Glutamatergic neuron (in vitro differentiated cells): ENCODE results near the gene SLC6A17. TPM values are rescaled to one million over a fixed set of nuclear protein-coding genes. Genes with fewer than 3 reads are reported as not detected.

Experiments
- DNase-seq: peaks from one replicate; pipeline ENCODE4 v3.0.0; 2022
- H3K27ac Mint-ChIP-seq: one replicate; pipeline ENCODE4 v1.8.0; 2020; ENCODE audit warnings: mild to moderate bottlenecking, mixed read lengths, inconsistent platforms; ENCODE audit not compliant: unreplicated experiment
- H3K27me3 Mint-ChIP-seq: one replicate; pipeline ENCODE4 v1.8.0; 2020; ENCODE audit warnings: mild to moderate bottlenecking, moderate library complexity, mixed read lengths, inconsistent platforms; ENCODE audit not compliant: unreplicated experiment
- H3K36me3 Mint-ChIP-seq: one replicate; pipeline ENCODE4 v1.8.0; 2020; ENCODE audit warnings: mild to moderate bottlenecking, mixed read lengths, inconsistent platforms; ENCODE audit not compliant: unreplicated experiment
- H3K4me1 Mint-ChIP-seq: one replicate; pipeline ENCODE4 v1.8.0; 2020; ENCODE audit warnings: mild to moderate bottlenecking, low read depth, mixed read lengths, inconsistent platforms; ENCODE audit not compliant: unreplicated experiment
- H3K4me3 Mint-ChIP-seq: one replicate; pipeline ENCODE4 v1.8.0; 2020; ENCODE audit warnings: mild to moderate bottlenecking, mixed read lengths, inconsistent platforms; ENCODE audit not compliant: unreplicated experiment
- H3K9me3 Mint-ChIP-seq: one replicate; pipeline ENCODE4 v1.8.0; 2020; ENCODE audit warnings: mild to moderate bottlenecking, moderate library complexity, mixed read lengths, inconsistent platforms; ENCODE audit not compliant: unreplicated experiment
- total RNA-seq: library from RNA; stranded (reverse); fragmentation: NEBNext Ultra II Directional; extraction: Animal tissue kit (Norgen Biotek cat#: 25700); gene quantifications from one replicate; pipeline ENCODE4 v1.2.1, GENCODE V29; 2021; ENCODE audit not compliant: unreplicated experiment
- TF ChIP-seq, protein P1 (sequence below): fragments of 200-600 bp; sonication (generic); IDR thresholded peaks from one replicate; pipeline ENCODE4 v1.5.0; 2021; ENCODE audit not compliant: partially characterized antibody, unreplicated experiment

The SLC6A17 gene
- total RNA-seq, 1 donor from 2014 or later, result 6.4 TPM

DNA sequence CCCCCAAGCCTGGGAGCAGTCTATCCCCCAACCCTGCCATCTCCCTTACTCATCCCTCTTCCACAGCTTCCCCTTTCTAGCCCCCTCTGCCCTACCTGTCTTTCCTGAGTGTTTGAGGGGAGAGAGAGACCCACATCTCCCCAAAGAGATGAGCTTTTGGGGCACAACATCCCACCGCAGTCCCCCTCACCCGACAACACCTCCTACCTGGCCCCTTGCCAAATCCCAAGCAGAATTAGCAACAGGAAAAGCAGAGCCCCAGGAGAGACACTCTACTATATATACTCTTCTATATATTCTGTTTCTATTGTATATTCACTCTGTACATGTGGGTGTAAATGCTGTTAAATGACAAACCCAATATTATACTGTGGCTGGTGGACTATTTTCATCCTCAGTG is 49.9 kb downstream of the SLC6A17 start:
- H3K27ac Mint-ChIP-seq, result no peak overlapping the region
- TF ChIP-seq, protein P1, sequence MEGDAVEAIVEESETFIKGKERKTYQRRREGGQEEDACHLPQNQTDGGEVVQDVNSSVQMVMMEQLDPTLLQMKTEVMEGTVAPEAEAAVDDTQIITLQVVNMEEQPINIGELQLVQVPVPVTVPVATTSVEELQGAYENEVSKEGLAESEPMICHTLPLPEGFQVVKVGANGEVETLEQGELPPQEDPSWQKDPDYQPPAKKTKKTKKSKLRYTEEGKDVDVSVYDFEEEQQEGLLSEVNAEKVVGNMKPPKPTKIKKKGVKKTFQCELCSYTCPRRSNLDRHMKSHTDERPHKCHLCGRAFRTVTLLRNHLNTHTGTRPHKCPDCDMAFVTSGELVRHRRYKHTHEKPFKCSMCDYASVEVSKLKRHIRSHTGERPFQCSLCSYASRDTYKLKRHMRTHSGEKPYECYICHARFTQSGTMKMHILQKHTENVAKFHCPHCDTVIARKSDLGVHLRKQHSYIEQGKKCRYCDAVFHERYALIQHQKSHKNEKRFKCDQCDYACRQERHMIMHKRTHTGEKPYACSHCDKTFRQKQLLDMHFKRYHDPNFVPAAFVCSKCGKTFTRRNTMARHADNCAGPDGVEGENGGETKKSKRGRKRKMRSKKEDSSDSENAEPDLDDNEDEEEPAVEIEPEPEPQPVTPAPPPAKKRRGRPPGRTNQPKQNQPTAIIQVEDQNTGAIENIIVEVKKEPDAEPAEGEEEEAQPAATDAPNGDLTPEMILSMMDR, result no peak
- H3K4me3 Mint-ChIP-seq, result no peak overlapping the region
- H3K27me3 Mint-ChIP-seq, result peaks cover 10% of the 10 kb centered on the region
- peaks cover 6% of the 10 kb centered on the region for H3K4me1 Mint-ChIP-seq
- DNase-seq, result no peak
- no peaks in the 10 kb centered on the region for H3K36me3 Mint-ChIP-seq
- peaks cover 5% of the 10 kb centered on the region for H3K9me3 Mint-ChIP-seq

DNA sequence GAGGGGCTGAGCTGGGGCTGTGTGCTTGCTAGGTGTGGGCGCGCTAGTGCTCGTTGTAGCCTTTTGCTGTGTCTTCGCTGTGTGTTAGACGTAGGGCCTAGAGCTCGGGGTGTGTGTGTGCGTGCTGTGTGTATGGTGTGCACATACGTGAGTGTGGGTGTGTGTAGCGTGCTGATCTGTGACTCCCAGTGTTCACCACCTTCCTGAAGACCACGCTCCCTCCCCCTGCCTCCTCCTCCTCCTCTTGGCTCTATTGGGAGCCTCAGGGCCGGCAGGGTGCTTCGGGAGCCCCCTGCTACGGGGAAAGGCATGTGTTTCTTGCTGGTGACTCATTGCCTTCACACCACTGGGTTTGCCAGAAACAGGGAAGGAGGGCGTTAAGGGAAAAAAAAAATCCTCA is 50.4 kb downstream of the SLC6A17 start:
- TF ChIP-seq, protein P1, result no peak
- no peaks in the 10 kb centered on the region for H3K36me3 Mint-ChIP-seq
- H3K4me3 Mint-ChIP-seq, result no peak overlapping the region
- DNase-seq, result no peak
- H3K9me3 Mint-ChIP-seq, result peaks cover 5% of the 10 kb centered on the region
- no peak overlapping the region for H3K27ac Mint-ChIP-seq
- H3K27me3 Mint-ChIP-seq, result peaks cover 7% of the 10 kb centered on the region
- H3K4me1 Mint-ChIP-seq, result peaks cover 6% of the 10 kb centered on the region

DNA sequence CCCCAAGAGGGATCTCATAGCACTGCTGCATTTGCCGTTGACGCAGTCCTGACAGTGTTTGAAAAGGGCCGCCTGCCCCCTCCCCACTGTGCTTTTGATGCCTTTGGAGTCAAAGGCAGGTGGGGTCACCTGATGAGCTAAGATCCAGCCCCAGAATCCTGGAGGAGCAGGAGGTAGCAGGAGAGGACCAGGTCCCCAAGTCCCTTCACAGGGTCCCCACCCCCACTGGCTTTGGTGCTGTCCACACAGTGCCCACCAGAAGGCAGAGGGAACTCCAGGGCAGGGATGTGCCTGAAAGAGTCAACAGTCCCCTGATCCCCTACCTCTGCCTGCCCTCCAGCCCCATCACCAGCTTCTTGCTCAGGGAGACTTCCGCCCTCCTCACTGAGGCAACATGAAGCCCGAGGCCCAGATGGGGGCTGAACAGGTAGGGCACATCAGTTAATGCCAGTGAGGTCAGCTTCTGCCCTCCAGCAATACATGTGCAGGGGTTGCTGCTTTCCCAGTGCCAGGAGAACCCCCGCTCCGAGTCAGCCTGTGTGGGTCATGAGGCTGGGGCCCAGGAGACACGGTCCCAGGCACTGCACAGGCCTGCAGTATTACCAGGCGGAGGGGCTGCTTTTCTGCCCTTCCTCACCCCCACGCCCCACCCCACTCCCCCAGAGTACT is 51.0 kb downstream of the SLC6A17 start:
- Mint-ChIP-seq H3K27ac (no peak overlapping the region), H3K4me1 (peaks cover 6% of the 10 kb centered on the region), H3K27me3 (peaks cover 7% of the 10 kb centered on the region), H3K36me3 (no peaks in the 10 kb centered on the region), H3K9me3 (peaks cover 5% of the 10 kb centered on the region), H3K4me3 (no peak overlapping the region)
- no peak for DNase-seq
- TF ChIP-seq, protein P1, result no peak

DNA sequence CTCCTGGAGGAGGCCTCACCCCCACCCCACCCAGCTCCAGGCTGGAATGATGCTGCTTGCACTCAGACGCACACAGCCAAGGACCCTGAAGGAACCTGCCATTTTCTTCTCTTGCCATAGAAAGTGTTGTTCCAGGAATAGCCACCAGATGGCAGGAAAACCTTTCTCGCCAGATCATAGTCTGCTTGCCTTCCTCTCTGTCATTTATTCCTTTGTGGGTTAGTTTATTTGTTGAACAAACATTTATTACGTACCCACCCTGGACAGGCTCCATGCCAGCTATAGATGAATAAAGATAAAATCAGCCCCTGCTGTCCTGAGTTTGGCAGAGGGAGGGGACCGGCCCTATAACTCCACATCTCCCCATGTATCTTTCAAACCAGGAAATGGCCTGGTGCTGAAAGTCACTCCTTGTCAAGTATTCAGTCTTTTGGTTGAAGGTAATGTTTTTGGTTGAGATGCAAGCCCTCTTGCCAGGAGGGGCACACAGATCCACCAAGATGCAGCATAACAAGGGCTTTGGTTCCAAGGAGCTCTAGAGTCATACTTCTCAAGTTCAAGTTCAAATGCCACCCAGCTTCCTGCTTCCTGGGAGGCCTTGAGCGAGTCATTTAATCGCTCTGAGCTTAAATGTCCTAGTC is 52.8 kb downstream of the SLC6A17 start:
- Mint-ChIP-seq H3K9me3 (peaks cover 5% of the 10 kb centered on the region), H3K27ac (no peak overlapping the region), H3K4me3 (no peak overlapping the region), H3K4me1 (peaks cover 12% of the 10 kb centered on the region), H3K27me3 (peaks cover 5% of the 10 kb centered on the region), H3K36me3 (no peaks in the 10 kb centered on the region)
- TF ChIP-seq, protein P1, result peak; percentile 90
- peak; percentile 47 for DNase-seq

DNA sequence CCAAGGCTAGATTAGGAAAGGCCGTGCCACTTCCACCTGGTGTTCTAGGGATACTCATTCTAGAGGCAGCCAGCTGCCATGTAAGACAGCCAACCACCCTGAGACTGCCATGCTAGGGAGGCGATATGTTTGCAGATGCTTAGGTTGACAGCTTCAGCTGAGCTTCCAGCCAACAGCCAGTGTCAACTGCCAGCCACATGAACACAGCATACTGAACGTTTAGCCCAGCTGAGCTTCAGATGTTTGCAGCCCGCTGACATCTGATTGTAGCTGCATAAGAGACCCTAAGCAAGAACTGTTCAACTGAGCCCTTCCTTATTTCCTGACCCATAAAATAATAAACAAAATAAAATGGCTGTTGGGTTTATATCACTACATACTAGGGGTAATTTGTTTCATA is 54.9 kb downstream of the SLC6A17 start:
- Mint-ChIP-seq H3K4me3 (no peak overlapping the region), H3K9me3 (peaks cover 14% of the 10 kb centered on the region), H3K4me1 (peaks cover 27% of the 10 kb centered on the region), H3K36me3 (no peaks in the 10 kb centered on the region), H3K27me3 (peaks cover 14% of the 10 kb centered on the region), H3K27ac (no peak overlapping the region)
- no peak for DNase-seq
- TF ChIP-seq, protein P1, result no peak
